GM19099 (cell line): ENCODE results near the gene MOG.

ENCODE experiments used
- POLR2A ChIP-seq: IDR thresholded peaks from 3 replicates; pipeline ENCODE4 v1.6.1; 2011; ENCODE audit warnings: low read depth; ENCODE audit not compliant: insufficient read length; ENCODE audit errors: extremely low read depth

Gene MOG

DNA sequence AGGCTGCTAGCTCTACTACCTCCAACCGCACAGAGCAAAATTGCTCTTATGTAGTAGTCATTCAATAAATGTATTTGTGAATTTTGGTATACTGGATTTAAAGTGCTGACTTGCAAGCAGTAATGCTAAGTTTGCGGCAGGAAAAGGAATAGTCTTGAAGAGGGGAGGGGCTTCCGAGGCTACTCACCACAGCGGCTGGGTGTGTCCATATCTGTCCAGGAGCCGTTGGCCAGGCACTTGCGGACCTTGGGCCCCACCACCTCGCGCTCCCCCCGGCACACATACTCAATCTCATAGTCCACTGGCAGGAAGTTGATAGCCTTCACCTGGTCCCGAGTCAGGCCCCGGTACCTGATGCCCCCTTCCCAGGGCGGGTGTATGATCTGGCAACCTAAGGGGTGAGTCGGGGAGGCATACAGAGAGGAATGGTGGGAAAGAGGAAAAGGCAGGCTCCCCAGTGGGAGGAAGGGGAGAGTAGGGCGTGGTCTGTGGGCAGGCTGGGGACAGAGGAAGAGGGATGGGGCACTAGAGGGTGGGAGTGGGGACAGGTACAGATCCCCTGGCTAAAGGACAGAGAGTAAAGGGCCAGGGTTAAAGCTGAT, 25.6 kb upstream of the MOG start:
- TF ChIP-seq POLR2A = no peak

DNA sequence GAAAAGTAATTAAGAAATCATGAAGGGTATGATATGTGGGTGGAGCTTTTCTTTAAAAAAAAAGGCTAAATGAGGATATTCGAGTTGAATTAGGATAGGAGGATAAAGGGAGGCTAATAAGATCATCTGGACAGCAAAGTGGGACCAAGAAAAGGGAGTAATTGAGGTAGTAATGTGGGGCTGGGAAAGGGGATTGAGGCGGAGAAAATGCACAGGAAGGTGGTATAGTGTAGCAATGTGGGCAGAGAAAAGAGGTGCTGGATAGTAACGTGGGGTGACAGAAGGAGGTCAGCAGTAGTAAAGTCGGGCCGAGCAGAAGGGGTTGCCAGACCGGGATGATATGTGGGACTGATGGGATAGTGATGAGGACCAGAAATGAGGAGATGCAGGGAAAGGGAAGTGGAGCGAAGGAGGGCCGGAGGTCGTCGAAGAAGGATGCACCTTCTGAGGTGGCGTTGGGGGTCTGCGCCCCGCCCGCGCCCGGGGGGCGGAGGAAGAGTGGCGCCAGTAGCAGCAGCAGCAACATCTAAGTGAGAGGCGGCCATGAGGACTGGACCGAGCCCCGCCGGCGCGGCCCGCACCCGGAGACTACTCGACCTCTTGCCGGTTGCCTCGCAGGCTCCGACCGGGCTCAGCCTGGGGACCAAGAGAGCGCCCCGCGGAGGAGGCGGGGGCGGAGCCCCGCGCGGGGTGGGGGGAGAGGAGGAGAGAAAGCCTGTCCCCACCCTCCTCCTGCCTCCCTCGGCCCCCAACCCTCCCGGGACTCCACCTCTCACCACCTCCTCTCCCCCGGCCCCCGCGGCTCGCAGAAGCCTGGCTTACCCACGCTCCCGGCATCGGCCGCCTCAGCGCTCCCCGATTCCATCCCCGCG, 24.8 kb upstream of the MOG start:
- no peak for TF ChIP-seq POLR2A

DNA sequence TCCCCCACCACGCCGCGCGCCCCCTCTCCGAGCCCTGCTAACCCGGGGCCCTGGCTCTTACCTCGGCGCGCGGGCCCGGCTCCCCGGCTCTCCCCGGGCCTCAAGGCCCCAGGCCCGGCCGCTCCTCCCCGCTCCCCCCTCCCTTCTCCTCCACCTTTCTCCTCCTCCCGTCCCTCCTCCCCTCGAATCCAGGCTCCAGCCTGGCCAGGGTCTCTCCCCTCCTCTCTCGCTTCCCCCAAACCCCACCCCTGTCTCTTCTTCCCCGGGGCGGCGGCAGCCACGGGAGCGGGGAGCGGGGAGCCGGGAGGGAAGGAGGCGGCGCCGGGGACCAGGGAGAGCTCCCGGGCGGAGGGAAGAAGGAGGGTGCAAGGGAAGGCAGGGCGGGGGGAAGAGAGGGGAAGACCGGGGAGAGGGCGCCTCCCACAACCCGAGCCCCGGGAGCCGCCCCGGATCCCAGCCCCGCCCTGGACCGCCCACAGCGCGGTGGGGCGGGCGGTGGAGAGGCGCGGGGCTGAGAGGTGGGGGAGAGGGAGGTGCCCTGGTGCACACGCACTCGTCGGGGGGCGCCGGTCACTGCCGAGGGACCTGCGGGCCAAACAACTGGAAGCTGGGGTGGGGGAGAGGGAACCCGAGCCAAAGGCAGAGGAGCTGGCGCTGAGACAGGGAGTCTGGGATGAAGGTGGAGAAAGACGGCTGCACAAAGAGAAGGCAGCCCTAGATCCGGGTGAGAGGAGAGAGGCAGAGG, 23.9 kb upstream of the MOG start, which contains the start of gene GABBR1:
Gene GABBR1 (minus strand): TSS at position 395 of the 745 bp plus-strand sequence. CDS start 798 bp downstream, outside the sequence.
- TF ChIP-seq POLR2A = peak; percentile 24

DNA sequence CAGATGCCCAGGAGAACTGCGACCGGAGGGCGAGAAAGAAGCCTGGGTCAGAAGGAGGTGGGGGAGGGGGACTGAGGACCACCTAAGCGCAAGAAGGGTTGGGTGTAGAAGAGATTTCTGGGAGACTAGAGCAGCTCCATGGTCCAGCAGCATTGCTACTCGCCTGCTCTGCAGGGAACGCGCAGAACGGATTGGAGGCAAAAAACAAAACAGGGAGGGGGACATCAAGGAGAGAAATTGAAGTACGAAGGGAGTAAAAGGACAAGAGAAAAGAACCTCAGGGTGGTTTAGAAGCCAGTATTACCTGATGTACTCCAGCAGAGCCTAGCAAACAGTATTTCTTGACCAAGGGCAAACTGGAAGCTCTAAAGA, 23.4 kb upstream of the MOG start:
- no peak for TF ChIP-seq POLR2A

DNA sequence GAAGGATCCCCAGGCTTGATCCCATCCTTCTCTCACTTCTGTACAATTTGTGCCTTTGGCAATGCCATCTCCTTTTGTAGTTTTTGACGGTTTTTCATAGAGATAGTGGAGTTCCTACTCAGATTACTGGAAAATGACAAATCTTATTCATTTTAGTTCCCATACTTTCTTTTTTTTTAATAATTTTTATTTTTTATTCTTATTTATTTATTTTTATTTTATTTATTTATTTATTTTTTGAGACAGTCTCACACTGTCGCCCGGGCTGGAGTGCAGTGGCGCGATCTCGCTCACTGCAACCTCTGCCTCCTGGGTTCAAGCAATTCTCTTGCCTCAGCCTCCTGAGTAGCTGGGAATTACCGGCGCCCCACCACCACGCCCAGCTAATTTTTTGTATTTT, 19.6 kb upstream of the MOG start:
- TF ChIP-seq POLR2A = no peak

DNA sequence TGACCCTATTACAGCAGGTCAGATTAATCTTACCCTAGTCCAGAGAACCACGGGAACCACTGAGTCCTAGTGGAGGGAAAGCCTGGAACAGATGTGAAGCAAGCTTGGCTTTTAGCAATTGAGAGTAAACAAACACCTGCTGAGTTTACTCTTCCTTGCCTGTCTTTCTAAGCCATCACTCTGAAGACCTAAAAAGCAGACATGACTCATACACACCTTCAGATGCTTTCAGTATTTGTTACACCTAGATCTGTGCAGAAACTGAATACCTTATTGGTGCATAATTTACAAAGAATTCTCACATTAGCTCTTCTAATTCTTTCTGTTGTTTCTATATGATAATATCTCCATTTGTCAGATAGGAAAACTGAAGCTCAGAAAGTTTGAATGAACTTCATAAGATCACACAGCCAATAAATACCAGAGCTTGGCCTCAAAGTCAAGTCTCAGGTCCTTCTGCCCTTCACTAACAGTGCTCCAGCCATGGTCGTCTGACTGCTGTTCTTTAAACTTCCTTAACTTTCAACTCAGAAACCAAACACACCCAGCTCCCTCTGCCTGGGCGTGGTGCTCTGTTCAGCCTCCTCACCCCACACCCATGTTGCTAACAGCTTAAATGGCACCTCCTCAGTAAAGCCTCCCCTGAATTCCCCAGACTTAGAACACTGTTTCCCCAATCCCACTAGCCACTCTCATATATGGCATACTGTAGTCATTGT, 15.3 kb upstream of the MOG start:
- no peak for TF ChIP-seq POLR2A

DNA sequence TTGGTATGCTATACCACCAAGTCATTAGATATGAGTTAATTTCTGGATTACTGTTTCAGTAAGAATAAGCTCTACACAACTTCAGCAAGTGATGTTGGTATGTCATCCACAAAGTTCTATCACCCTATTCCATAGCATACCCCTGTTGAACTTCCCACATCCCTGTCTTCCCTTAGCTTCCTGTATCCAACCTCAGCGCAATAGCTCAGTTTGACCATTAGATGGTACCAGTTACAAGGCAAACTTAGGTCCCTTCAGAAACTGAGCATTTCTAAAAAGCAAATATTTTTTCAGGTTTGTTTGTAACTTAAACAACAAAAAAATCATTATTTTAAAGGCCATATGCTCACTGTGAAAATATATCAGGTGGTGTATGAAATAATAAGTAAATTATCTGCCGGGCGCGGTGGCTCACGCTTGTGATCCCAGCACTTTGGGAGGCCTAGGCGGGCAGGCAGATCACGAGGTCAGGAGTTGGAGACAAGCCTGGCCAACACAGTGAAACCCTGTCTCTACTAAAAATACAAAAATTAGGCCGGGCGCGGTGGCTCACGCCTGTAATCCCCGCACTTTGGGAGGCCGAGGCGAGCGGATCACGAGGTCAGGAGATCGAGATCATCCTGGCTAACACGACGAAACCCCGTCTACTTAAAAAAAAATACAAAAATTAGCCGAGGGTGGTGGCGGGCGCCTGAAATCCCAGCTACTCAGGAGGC, 8.8 kb upstream of the MOG start:
- TF ChIP-seq POLR2A = no peak

DNA sequence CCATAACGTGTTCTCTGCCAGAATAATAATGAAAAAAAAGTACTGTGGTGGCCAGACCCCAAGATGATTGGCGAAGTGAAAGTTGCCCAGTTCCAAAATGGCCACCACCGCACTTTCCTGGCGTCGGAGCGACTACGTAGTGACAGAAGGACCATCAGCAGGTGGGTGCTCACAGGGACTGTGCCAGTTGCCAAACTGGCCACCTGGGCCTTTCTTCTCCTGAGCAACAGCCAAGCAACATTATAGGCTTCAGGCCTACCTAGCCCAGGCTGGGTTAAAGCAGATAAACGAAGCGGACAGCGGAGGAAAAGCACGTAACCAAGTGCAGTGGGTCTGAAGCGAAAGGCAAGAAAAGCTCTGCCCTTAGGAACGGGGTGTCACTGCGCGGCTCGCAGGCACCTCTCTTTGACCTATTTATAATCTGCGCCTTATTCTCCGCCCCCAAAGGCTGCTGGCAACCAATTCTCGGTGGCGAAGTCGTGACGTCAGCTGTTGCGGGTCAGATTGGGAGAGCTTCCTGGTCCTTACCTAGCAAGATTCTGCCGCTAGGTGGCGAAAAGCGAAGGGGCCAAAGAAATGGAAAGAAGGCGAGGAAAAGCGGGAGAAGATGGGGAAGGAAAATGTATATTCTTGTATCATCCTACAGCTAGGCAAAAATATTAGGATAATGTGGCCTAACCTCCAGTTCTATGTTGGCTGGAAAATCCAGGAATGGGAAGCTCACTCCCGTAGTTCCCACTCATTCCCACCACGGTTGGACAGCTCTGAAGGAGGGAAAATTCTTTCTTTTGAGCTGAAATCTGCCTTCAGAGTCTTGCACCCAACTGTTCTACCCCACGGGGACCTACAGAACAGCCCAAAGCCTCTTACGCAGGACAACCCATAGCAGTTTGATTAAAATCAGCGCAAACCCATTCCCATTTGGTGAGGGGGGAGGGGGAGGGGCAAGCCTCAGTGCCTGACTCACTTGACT, 6.9 kb upstream of the MOG start:
- TF ChIP-seq POLR2A = peak; percentile 84

DNA sequence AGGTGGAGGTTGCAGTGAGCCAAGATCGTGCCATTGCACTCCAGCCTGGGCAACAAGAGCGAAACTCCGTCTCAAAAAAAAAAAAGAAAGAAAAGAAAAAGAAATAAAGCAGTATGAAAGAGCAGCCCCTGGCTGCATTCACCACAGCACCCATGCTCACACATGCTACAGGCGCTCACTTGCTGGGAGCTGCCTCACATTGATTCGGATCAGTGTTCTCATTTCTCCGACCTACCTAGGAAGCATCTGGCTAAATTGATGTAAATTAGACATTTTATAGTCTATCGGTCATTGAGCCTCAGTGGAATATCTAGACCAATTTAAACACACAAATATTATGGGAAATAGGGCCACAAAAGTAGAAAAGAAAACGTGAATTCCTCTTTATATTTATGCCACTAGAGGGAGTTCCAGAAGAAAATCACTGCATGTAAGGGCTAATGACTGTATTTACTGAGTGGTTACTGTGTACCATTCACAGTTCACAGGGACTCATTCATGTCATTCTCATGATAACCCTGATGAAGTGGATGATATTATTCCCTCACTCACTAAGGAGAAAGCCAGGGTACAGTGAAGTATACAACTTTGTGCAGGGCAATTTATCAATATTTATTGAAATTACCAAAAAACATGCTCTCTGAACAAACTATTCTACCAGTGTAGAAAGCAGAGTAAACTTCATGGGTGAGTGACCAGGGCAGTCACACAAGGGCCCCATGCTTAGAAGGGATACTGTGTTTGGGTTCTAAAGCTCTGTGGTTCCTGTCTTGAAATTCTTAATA, 5.3 kb upstream of the MOG start:
- no peak for TF ChIP-seq POLR2A

DNA sequence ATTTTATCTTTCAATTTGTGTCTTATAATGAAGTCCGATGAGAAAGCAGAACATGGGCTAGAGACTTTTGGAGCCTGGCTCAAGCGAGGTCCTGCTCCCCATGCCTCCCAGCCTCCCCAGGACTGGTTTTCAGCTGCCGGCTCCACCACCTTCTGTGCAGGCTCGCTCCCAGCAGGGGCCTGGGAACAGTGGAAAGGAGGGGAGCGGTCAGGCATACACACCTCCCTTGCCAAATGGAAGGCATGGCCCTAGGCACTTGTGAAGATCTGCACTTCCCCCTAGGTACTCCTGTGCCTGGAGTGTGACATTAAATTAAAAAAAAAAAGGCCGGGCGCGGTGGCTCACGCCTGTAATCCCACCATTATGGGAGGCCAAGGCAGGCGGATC, 4.7 kb upstream of the MOG start:
- no peak for TF ChIP-seq POLR2A

DNA sequence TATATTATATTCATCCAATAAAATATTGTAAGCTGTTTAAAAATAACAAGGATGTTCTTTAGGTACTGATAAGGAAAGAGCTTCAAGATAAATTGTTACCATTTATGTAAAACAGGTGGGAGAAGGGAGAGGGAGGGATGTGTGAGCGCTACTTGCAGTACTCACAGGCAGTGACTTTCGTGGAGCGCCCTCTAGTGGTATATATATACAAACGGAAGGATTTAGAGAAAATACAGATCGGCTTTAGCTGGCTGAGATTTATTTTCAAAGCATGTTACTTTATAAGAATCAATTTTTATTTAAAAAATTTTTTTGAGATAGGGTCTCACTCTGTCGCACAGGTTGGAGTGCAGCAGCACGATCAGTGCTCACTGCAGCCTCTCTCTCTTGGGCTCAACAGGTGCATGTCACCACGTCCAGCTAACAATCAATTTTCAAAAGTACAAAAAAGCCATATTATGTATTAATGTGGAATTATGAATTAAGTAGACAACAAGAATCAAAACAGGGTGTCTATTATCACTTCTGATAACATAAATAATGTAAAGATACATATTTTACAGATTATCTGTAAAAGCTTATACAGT, 3.3 kb upstream of the MOG start:
- no peak for TF ChIP-seq POLR2A

DNA sequence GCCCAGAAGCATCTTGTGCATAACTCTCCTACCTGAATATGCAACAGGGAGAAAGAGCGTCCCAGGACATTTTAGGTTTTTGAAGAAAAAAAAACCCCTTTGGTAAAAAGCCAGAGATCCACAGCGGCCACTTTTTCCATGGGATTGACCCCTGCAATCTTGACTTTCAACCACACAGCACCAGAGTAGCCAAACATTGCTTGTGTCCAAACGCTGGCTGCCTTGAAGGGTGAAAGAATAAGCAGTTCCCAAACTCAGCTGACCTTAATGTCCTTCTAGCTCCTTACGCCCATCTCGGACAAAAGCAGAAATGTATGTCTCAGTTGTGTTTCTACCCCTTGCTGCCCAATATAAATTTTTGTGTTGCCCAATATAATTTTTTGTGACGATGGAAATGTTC, 1.2 kb upstream of the MOG start:
- no peak for TF ChIP-seq POLR2A
